AG08395 (cell line): Measurements from ENCODE around the gene KLHL15.

Source experiments
- DNase-seq: peaks from one replicate; pipeline ENCODE4 v3.0.0; 2012; ENCODE audit warnings: mixed read lengths, low spot score

The KLHL15 gene

GRCh38 chrX:23952391-23952790 lies 74.6 kb downstream of the KLHL15 start:
- no peak for DNase-seq

- no peak for DNase-seq
Measured at GRCh38 chrX:23945206-23945605, 81.8 kb downstream of the KLHL15 start.

- no peak for DNase-seq
Measured at GRCh38 chrX:23944234-23944633, 82.8 kb downstream of the KLHL15 start.

GRCh38 chrX:23939203-23939602 lies 87.8 kb downstream of the KLHL15 start:
- no peak for DNase-seq

- DNase-seq, result no peak
Measured at GRCh38 chrX:23938690-23939089, 88.3 kb downstream of the KLHL15 start.

GRCh38 chrX:23937100-23937499 lies 89.9 kb downstream of the KLHL15 start:
- DNase-seq, result no peak

- DNase-seq, result no peak
Measured at GRCh38 chrX:23936180-23936579, 90.8 kb downstream of the KLHL15 start.

- peak; percentile 9 for DNase-seq
Measured at GRCh38 chrX:23935106-23935505, 91.9 kb downstream of the KLHL15 start.
